Glomerular endothelial cell (primary cell): ENCODE measurements around the gene SPDYE17. TPM values are rescaled to one million over a fixed set of nuclear protein-coding genes. Genes with fewer than 3 reads are reported as not detected.
"Not testable (repeated sequence)": the region's sequence is repeated elsewhere in the genome, so short reads cannot be mapped to it uniquely, and the experiment has no call there.

ENCODE experiments used
- DNase-seq: peaks from one replicate; pipeline ENCODE4 v3.0.0-alpha.2; 2011; ENCODE audit warnings: low read depth, low spot score; ENCODE audit errors: extremely low read depth
- total RNA-seq: library from RNA; depleted of rRNA; stranded (reverse); fragments of >200 nt; gene quantifications from 2 replicates; pipeline ENCODE4 v1.2.3, GENCODE V29; 2015

The SPDYE17 gene
- total RNA-seq, 1 donor from 2014 or later: not detected

DNA sequence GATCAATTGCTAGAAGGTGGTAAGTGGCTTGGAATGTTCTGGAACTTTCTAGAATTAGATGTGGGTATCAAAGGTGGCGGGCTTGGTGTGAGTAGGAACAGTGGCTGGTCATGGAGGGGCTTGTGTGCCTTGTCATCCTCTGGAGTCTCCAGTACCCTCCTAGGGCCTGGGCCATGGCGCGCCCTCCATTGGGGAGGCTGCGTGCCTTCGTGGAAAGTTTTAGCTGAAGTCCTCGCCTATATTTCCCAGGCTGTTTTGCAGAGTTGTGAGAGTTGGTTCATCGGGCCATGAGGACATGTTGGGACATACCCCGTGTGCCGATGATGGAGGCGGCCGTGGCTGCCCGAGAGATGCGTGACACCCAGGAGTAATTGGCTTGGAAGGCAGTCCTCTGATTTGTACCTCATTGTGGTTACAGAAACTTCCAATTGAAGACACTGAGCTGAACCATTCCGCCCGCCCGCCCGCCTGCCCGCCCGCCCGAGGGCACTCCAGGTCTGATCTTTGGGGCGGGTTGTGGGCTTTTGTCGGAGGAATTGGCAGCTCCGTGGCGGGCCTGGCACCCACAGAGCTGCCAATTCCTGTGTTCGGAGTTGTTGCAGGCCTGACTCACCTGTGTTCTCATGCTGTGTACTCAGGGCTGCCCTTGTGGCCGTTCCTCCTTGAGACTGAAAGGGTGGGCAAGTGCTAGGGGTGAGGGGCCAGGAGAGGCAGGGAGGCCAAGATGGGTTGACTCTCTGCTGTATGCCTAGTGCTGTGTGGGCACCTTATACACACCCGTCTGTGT, 57.2 kb downstream of the SPDYE17 start:
- not testable (repeated sequence) for DNase-seq

DNA sequence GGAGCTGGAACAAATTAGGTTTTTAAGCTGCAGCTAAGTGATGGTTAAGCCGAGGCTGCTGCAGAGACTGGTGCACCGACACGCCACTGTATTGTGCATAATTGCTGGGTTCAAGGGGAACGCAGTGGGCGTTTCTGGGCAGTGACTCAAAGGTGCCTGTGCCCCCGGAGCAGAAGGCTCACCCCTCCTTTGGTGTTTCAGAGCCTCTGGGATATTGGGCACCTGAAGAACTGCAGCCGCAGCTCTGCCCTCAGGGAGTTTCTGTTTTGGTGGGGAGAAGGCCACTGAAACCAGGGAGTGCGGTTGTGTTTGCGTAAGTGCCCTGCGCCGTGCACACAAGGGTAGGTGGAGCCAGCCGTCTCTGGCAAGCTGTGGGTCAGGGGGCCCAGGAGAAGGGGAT, 57.8 kb downstream of the SPDYE17 start:
- DNase-seq: not testable (repeated sequence)

- not testable (repeated sequence) for DNase-seq
Measured at GRCh38 chr7:76972391-76972790, 59.8 kb downstream of the SPDYE17 start.

Other genes starting within 250 kb of the SPDYE17 start
- gene SPDYE18, start 30.2 kb upstream of the SPDYE17 start, total RNA-seq: 0.35 TPM in 1 of 2 replicates, not detected in the other
- 1.2 and 5.7 TPM in 2 replicates for gene CCDC146, start 90.3 kb upstream of the SPDYE17 start, total RNA-seq
- not detected in 2 replicates for gene FGL2, start 167.5 kb upstream of the SPDYE17 start, total RNA-seq